Measurements from ENCODE around the gene SULF2.

Gene SULF2

DNA sequence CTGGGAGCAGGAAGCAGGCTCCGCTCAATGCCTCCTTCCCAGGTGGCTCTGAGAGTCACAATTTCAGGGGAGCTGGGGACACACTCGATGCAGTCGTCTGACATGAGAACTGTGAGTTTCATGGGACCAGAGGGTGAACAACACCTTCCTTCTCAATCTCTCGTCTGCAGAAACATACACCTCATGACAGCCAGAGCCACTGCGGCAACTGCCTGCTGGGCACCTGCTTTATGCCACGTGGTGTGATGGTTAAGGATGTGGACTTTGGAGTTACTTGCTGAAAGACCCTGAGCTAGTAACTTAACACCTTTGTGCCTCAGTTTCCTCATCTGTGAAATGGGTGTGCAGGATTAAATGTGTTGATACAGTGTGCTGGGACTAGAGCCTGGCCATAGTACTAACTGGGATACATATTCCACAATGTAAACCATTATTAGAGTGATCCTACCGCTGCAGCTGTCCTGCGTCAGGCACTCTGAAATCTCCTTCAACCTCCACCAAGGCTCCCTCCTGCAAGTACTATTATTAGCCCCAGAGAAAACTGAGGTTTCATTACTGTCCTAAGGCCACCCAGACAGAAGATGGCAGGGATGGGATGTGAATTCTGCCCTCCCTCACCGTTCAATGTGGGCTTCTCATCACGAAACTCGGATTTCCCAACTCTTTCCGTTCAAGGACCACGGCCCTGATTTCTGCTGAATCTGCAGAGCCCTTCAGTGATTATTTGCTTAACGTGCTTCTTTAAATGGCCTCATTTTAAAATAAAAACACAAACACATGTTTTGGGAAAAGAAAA is 24.4 kb downstream of the SULF2 start:
- no peak for DNase-seq

DNA sequence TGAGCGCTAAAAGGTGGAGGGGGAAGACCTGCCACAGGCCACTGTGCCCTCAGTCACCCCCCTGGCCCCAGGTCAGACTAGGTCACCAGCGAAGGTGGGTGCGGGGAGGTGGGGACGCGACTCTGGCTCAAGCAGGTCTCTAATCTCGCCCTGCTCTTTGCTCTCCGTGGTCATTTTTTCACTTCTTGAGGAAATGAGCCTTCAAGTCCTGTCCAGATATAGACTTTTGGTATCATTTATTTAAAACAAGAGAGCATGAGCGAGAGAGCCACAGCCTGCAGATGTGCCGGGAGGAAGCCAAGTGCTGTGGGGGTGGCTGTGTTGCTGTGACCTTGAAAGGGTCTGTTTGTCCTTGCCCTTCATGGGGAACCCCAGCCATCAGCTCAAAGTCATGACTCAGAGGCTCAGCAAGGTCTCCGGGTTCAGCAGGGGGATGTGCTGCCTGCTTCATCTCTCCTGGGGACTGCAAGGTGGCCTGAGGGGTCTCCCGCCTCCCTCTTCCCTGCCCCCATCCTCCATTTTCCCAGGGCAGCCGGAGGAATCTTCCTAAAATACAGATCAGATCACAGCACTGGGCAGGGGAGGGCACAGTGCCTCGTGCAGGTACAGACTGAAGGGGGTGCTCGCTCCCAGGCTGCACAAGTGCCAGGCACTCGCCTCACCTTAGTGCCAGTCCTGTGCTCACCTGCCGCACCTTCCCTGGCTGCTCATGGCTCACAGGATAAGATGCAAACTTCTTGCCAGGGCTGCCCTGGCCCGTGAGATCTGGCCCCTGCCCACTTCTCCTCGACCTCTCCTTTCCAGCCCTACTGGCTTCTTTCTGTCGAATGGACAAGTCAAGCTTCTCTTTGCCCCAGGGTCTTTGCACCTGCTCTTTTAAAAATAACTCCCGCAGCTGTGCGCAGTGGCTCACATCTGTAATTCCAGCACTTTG is 26.5 kb downstream of the SULF2 start:
- no peak for DNase-seq

DNA sequence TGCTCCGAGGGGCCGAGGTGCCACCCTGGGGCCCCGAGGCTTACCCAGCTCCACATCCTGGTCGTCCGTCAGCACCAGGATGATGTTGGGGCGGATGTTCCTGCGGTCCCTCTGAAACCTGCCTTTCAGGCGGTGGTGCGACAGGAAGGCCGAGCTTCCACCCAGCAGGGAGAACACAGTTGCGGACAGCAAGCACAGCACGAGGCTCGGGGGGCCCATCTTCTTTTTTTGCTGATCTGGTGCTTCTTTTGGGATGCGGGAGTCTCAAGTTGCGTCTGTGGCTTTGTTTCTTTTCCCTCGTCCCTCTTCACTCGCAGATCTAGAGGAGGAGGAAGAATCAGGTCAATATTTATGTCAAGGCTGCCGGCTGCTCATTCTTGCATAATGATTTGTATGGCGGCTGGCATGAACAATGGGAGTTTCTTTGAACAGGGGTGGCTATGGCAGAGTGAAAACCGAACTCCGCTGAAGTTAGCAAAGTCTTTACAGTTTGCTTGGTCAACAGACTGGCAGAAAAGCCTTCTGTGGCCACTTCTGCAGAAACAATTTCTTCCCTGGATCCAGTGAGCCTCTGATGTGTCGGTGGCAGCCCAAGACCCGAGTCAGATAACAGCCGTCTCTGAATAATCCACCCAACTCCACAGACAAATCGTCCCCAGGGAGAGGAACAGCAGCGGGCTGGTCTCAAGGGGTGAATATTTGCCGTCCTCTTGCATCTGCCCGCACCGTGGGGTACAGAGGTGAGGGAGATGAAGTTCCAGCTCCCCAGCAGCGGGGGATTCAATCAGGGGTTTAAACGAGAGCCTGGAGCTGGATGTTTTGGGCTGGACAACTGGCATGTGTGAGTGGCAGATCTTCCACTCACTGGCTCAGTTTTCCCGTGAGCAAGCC is 27.9 kb downstream of the SULF2 start:
- DNase-seq, result no peak

DNA sequence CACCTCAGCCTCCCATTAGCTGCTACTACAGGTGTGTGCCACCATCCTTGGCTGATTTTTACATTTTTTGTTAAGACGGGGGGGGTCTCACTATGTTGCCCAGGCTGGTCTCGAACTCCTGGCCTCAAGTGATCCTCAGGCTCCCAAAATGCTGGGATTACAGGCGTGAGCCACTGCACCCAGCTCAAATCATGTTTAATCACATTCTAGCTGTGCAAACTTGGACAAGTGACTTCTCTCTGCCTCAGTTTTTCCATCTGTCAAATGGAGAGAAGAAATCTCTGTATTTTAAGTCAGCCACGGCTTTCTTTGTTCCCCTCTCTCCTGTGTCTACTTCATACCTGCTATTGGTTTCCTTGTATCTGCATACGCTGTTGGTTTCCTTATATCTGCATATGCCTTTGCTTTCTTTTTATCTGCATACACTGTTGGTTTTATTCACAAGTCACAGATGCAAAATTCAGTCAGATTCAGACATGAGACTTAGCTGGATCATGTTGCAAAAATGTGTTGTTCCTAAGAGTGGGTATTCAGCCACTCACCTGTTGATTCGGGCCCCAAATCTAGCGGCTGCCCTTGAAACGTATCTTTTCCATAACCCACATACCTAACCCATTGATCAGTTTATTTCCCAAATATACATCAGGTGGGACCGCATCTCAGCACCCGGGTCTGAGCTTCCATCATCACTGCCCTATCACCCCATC is 30.2 kb downstream of the SULF2 start:
- no peak for DNase-seq

DNA sequence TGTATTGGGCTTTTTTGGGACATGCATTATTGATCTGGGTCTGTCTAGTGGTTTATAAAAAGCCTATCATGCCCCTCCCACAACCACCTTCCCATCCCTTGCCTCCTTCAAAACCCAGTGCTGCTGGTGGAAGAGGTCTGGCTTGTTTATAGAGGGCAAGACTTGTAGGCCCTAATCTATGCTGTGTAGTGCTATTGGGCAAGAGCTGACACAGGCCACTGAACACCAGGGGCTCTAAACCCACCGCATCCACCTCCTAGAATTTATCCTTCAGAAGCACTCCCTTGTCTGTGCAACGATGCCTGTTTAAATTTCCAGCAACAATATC is 30.9 kb downstream of the SULF2 start:
- no peak for DNase-seq

DNA sequence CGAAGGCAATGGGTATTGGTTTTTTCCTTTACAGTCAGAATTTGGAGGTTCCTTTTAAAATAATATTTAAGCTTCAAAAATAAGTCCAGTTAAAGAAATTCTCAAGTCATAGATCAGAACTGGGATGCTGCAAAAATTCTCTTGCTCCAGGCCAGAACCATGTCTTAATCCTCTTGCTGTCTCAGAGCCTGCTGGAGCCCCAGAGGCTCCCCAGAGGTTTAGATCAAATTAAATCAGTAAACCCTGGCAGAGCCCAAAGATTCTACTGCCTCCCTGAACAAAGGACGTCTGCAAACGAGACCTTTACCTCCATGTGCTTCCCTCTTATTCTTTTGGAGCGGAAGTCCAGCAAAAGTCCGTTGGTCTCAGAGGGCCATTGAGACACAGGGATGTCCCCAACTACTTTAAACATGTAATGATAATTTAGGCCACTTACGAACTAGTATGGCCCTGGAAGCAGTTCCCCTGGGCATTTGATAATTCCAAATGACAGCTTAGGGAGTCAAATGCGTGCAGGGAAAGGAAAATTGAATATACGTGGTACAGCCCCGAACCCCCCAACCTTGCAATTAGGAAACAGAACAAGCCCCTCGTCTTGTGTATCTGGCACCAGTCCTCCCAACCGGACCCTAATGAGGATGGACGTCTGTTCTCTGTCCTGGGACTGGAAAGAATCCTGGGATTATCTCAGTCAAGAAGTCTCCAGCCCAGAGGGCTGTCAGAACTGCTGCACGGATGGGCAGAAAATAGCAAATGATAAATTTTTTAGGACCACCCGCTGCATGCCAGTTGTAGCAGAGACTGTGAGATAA is 31.5 kb downstream of the SULF2 start:
- DNase-seq, result no peak

DNA sequence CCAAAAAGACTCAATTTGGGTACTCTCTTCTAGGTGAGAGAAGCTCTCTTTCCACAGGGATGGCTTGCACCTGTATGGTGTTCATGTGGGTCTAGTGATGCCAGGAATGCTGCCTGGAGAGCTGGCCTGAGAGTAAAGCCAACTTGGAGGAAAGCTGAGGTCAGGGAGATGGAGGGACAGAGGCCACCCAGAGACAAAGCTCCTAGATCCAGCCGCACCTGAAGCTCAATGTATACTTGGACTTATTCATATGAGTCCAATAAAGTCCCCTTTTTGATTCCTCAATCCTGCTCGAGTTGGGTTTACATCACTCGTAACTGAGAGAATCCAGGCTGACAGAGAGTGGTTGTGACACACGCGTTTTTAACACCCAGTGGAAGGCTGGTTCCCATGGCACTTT is 33.8 kb downstream of the SULF2 start:
- no peak for DNase-seq

DNA sequence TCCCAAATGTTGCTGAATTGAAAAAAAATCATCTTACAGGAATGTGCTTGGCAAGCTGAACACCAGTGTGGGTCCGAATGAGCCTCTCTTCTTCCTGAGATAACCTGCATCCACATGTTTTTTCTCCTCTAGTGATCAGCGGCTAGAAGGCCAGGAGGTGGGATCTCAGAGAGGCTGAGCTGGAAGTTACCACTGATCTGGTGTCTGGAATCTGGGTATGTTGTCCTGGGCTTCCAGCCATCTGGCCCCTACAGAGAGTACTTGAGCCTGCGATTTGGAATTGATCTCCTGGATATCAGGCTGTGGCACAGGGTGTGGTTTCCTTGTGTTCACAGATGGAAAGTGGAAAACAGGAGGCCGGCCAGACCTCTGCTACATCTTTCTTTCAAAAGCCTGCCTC is 35.9 kb downstream of the SULF2 start:
- DNase-seq, result no peak

DNA sequence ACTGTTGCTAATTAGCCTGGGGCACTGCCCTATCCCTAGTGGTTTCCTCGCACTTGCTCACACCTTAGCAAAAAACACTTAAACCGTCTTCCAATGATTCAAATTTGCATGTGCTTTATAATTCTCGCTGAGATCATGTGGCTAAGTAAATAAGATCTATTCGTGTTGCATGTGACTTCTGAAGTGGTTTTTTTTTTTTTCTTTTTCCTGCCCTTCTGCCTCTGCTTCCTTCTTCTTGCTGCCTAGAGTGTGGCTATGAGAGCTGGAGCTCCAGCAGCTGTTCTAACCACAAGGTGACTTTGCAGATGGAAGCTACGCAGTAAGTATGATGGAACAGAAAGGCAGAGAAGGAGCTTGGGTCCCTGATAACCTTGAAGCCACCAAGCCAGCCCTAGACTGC is 36.5 kb downstream of the SULF2 start:
- DNase-seq, result no peak

DNA sequence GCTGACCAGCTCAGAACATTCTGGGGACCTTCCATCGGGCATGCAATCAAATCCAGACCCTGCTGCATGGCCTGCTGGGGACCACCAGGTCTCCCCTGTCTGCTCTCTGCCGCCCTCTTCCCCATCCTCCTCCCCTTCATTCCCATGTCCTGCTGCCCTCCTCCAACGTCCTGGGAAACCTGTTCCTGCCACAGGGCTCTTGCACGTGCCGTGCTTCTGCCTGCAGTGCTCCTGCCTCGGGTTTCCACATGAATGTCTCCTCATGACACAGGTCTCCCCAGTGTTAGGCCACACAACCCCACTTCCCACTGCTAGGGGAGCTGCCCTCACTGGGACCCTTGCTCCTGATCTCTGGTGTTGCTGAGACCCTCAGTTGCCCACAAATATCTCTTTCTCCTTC is 37.2 kb downstream of the SULF2 start:
- no peak for DNase-seq

DNA sequence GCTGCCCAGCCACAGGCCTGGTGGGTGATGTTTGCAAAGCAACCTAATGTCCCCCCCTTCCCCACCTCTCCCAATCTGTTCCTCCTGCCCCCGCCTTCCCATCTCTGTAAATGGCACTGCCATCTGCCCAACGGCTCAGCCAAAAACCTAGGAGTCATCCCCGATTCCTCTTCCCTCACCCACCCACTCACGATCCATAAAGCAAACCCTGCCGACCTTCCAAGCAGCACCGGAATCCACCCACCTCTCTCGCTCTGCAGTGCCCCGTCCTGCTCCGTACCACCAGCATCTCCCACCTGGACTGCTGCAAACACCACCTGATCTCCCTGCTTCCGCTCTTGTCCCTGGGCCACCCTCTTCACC is 37.6 kb downstream of the SULF2 start:
- DNase-seq, result no peak

DNA sequence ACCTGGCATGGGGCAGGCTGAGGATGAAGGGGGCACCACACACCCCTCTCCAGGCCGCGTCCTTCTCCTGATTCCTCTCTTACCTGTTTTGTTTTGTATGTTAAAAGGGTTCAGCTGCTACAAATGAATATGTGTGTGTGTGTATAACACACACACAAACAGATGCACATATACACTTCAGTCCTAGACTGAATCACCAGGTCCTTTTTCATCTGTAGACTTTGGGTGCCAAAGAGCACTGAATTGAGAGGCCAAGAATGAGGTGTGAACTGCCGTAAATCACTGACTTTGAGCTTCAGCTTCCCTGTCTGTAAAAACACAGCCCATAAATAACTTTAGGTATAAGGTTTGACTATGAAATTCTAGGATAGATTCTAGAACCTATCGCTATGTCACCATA is 40.5 kb downstream of the SULF2 start:
- DNase-seq, result no peak

DNA sequence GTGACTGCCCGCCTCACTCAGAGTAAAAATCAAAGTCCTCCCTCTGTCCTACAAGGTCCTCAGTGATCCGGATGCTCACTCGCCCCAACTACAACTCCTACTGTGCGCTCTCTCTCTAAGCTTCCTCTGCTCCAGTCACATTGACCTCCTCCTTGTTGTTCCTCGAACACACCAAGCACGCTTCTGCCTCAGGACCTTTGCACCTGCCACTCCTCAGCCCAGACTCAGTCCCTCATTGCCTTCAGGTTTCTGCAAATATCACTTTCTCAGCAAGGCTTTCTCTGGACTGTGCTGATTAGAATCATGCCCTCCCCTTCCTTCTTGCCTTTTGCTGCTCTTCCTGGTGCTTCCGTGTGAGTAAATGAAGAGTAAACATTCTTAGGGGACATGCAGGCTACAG is 41.6 kb downstream of the SULF2 start:
- no peak for DNase-seq

DNA sequence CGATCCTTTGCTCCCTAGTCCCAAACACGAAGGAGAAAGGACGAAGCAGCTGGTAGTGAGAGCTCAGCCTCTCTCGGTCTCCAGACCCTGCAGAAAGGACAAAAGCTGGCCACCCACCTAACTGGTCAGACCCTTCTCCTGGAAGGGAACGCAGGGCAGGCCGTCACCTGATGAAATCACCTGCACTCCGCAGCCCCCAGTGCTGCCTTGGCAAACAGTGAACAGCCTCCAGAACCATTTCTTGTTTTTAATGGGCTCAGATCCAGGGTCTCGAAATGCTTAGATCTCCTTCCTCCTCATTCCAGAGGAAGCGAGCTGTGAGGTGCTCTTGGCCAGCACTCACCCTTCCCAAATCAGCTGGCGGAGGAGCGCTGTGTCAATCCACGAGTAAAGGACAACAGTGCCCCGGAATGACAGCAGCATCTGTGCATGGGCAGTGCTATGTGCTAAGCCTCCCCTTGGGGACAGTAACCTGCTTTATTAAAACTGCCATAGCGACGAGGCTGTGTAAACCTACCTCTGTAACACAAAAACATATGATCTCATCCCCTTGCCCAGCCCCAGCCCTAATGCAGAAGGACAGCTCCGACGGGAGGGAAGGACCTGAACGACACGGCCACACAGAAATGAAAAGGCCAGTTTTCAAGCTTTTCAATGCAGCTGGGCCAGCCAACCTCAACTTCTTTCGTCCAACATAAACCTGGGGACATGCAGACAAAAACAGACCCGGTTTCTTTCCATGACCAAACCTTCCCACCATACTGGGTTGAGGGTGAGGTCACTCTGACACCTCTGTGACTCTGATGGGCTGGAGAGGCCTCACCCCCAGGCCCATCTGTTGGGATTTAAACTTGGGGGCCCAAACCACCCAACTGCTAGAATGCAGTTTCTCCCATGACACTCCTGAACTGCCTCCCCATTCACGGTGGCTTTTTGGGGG is 43.3 kb downstream of the SULF2 start:
- DNase-seq, result no peak

DNA sequence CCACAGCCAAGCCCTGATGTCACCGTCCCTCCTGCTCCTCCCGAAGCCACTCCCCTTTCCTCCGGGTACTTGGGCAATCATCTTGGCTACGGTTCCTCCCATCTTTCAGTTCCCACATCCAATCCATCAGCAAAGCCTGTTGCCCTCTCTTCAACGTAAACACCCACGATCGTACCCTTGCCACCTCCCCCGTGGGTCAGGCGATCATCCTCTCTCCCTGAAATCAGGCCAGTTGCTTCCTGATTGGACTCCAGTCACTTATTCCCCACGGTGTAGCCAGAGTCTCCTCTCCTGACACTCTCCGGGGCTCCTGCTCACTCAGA is 44.5 kb downstream of the SULF2 start:
- peak; percentile 10 for DNase-seq

DNA sequence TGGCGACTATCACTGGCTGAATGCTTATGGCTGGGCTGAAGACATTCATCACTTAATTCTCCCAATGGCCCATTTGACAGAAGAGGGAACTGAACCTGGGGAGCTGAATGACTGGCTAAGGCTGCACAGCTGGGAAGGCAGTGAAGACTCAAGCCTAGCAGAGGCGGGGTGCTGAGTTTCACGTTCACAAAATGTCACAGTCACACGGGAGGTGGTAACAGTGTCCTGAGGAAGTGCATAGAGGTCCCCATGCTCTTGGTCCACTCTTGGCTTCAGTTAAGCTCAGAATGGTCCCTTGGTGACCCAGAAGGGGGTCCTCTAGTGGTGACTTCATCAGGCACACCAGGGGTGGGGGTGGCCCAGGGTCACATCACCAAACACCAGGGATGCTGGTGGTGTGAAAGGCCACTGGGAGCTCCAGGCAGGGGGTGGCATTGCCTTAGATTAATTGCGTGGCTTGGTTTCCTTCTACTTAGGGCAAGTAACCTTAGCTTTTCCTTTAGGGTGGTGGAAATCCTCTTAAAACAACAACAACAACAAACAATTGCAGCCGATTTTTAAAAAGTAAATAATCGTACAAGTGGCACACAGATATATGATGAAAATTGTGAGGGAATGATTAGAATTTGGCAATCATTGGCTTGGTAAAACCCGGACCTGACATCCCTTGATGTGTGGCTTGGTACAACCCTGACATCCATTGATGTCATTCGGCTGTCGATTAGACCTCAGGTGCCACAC is 45.0 kb downstream of the SULF2 start:
- DNase-seq, result no peak

DNA sequence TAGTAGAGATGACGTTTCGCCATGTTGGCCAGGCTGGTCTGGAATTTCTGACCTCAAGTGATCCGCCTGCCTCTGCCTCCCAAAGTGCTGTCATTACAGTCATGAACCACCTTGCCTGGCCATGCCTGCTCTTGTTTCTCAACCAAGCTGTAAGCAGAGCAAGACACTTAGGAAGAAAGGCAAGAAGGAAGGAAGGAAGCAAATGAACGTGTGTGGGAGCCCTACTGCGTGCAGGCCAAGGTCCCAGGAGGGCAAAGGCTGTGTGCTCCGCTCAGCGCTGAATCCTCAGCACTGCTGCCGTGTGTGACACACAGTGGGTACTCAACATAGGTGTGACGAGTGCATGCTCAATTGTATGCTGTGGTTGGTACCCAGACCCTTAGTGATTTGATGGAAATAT is 47.4 kb downstream of the SULF2 start:
- DNase-seq, result no peak

DNA sequence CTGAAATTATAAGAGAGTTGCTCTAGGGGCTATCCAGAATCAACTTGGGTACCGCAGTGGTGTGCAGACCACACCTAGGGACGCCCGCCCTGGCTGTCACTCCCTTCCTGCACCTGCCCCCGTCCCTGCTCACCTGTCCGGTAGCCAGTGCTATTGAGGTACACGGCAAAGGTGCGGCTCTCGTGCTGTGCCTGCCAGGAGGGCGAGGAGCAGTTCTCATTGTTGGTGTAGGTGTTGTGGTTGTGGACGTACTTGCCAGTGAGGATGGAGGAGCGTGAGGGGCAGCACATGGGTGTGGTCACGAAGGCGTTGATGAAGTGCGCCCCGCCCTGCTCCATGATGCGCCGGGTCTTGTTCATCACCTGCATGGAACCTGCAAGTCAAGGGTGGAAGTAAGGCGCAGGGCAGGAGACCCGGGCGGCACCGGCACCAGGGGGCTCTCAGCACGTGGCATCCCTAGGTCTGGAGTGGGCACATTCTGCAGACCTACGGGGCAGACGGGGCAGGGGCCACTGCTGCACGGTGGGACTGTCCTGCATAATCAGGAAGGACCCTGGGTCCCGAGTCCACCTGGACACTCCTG is 48.6 kb downstream of the SULF2 start:
- DNase-seq, result no peak

Data from OCI-M1 (cell line).